Psoas muscle (tissue), 8 donors: ENCODE results near the gene GJD4. TPM values are rescaled to one million over a fixed set of nuclear protein-coding genes. Genes with fewer than 3 reads are reported as not detected.

Source experiments
- ATAC-seq, 4 donors: fragments of 200-7000 bp; cut with Tn5 transposase; one replicate each; pipeline ENCODE4 v1.9.1; 2020; ENCODE audit warnings: moderate library complexity in 3 of 4, mild to moderate bottlenecking in 2 of 4
- DNase-seq, 2 donors: peaks; one replicate each; pipeline ENCODE4 v3.0.0-alpha.2; 2020
- H3K27ac ChIP-seq: fragments of 200-600 bp; one replicate; pipeline ENCODE4 v1.8.0; 2022
- H3K27me3 ChIP-seq, 3 donors: fragments of 200-600 bp in 1 of 3; one replicate each; pipeline versions ENCODE4 v1.6.1 to v1.8.0; 2013 to 2022; ENCODE audit warnings: low read length in 2 of 3, mild to moderate bottlenecking in 2 of 3, moderate library complexity in 1 of 3; ENCODE audit not compliant: insufficient read depth in 3 of 3
- H3K36me3 ChIP-seq, 2 donors: fragments of 200-600 bp in 1 of 2; one replicate each; pipeline versions ENCODE4 v1.6.1 to v1.8.0; 2013 to 2022; ENCODE audit warnings: low read depth in 1 of 2, mild to moderate bottlenecking in 1 of 2, moderate library complexity in 1 of 2; ENCODE audit not compliant: insufficient read depth in 1 of 2
- H3K4me1 ChIP-seq: fragments of 200-600 bp; one replicate; pipeline ENCODE4 v1.8.0; 2022
- H3K4me3 ChIP-seq: fragments of 200-600 bp; one replicate; pipeline ENCODE4 v1.8.0; 2022; ENCODE audit warnings: mild to moderate bottlenecking
- H3K9me3 ChIP-seq: fragments of 200-600 bp; one replicate; pipeline ENCODE4 v1.8.0; 2022
- CTCF ChIP-seq: fragments of 200-600 bp; IDR thresholded peaks from one replicate; pipeline ENCODE4 v1.8.0; 2022; ENCODE audit warnings: antibody characterized with exemption
- WGBS, 3 donors: extraction: QIAGEN DNeasy Blood & Tissue Kit; methylation state at CpG; one replicate each; pipeline versions ENCODE4 v1.1.6 to v1.1.7; 2013; 5-methylcytosine and 5-hydroxymethylcytosine counted together
- intact Hi-C, 2 donors: fragments of 100-400 bp; cut with DNase I; formaldehyde crosslinking; loops; one replicate each; pipeline versions ENCODE4 v1.11.0 to v1.14.2; 2022
- polyA plus RNA-seq, 3 donors: library from polyadenylated mRNA; stranded (reverse); fragments of 200-250 nt; gene quantifications; one replicate each; pipeline ENCODE4 v1.2.3, GENCODE V29; 2013
- total RNA-seq, 4 donors: library from RNA; stranded (reverse); fragmentation: NEBNext Ultra II Directional in 2 of 4; extraction: Animal tissue kit (Norgen Biotek cat#: 25700) in 2 of 4; gene quantifications; one replicate each; pipeline versions ENCODE4 v1.2.1 to v1.2.4, GENCODE V29; 2021 to 2023
- donor health status: healthy with polysubstance abuse.
- donor health status: DM: no; HTN: no; CAD: no; lungs with moderate emphysema.
- donor health status: Bipolar disorder and iron deficiency.
- donor health status: healthy.
- donor health status: DM: yes; HTN: yes; CAD: no.
- donor health status: DM: no; HTN: no; CAD: no.
- donor health status: DM: no; HTN: no; CAD: no.
- donor health status: DM: yes; HTN: yes; CAD: no.

Gene GJD4
- total and polyA plus RNA-seq, 7 donors = 0.03 TPM; not detected in 6

GRCh38 chr10:35595106-35595505, 10.0 kb upstream of the GJD4 start:
- Histone ChIP-seq H3K9me3 (no peaks in the 10 kb centered on the region), H3K4me1 (no peaks in the 10 kb centered on the region), H3K27me3 (no peaks in the 10 kb centered on the region), H3K36me3 (no peaks in the 10 kb centered on the region), H3K27ac (no peak overlapping the region), H3K4me3 (no peak overlapping the region)
- intact Hi-C loops = loop anchor here in 1 of 2 donors (10.0 kb wide), 1 partner anchor 340 kb away; no protein-coding TSS in a partner anchor
- 24 to 31% (median 30%) methylated on average over 3 of the region's 3 CpGs for WGBS, 3 donors
- no peak for TF ChIP-seq CTCF
- no peak for ATAC-seq
- no peak for DNase-seq

- no peak for DNase-seq
- H3K9me3 ChIP-seq = no peaks in the 10 kb centered on the region
- TF ChIP-seq CTCF = peak; percentile 33
- H3K4me3 ChIP-seq = no peak overlapping the region
- H3K27ac ChIP-seq = no peak overlapping the region
- no peaks in the 10 kb centered on the region for H3K36me3 ChIP-seq
- no peak for ATAC-seq
- H3K27me3 ChIP-seq = peaks cover 0 to 5% (median 0%) of the 10 kb centered on the region in 3 donors
- whole genome bisulfite sequencing, 3 donors = 46 to 49% (median 48%) methylated on average over 6 of the region's 6 CpGs
- no peaks in the 10 kb centered on the region for H3K4me1 ChIP-seq
- intact Hi-C loops = loop anchor here in 1 of 2 donors (10.0 kb wide), 1 partner anchor 344 kb away; no protein-coding TSS in a partner anchor
These were observed 6.8 kb upstream of the GJD4 start for GRCh38 chr10:35598379-35598778.

- intact Hi-C loops = no loop called here
- WGBS, 3 donors = 64 to 73% (median 65%) methylated on average over 2 of the region's 2 CpGs
- TF ChIP-seq CTCF = no peak
- DNase-seq (no peak), ATAC-seq (no peak)
- no peaks in the 10 kb centered on the region for H3K4me1 ChIP-seq
- H3K27me3 ChIP-seq = peaks cover 0 to 20% (median 0%) of the 10 kb centered on the region in 3 donors
- no peak overlapping the region for H3K27ac ChIP-seq
- no peaks in the 10 kb centered on the region for H3K9me3 ChIP-seq
- H3K4me3 ChIP-seq = no peak overlapping the region
- H3K36me3 ChIP-seq = no peaks in the 10 kb centered on the region
These were observed 4.9 kb upstream of the GJD4 start for GRCh38 chr10:35600193-35600592.

- Histone ChIP-seq H3K27ac (no peak overlapping the region), H3K4me1 (peaks cover 10% of the 10 kb centered on the region), H3K36me3 (no peaks in the 10 kb centered on the region), H3K27me3 (peaks cover 0 to 62% (median 18%) of the 10 kb centered on the region in 3 donors), H3K4me3 (no peak overlapping the region), H3K9me3 (no peaks in the 10 kb centered on the region)
- intact Hi-C loops = no loop called here
- DNase-seq = no peak
- WGBS, 3 donors = 37 to 70% (median 46%) methylated on average over 6 of the region's 6 CpGs
- no peak for ATAC-seq
- TF ChIP-seq CTCF = no peak
These were observed 1.3 kb downstream of the GJD4 start for GRCh38 chr10:35606430-35606829.
